ENCODE results near the gene CHST5. TPM values are rescaled to one million over a fixed set of nuclear protein-coding genes. Genes with fewer than 3 reads are reported as not detected.

Gene CHST5
- polyA plus RNA-seq, 1 donor from 2014 or later = 2.7 TPM

DNA sequence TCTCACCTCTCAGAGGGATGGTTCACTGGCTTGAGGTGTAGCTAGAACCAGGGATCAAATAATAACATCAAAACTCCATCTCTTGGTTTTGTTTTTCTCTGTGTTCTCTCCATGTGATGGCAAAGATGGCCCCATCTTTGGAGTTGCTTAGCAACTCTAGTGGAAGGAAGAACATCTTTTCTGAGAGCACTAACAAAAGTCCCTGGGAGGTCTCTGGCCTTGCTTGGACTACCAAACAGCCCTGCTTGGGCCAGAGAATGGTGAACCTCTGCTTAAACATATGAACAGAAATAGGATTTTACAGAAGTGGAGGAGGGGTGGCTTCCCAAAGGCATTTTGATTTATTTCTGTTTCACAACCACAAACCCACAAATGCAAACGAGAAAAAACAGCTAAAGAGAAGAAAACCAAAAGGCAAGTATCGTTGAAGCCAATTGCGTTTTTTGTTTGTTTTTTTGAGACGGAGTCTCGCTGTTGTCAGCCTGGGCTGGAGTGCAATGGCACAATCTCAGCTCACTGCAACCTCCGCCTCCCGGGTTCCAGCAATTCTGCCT, 43.5 kb upstream of the CHST5 start:
- Histone ChIP-seq H3K4me3 (ENCODE audit: low read length) (no peak overlapping the region), H2AFZ (ENCODE audit: low read depth, low read length) (no peak overlapping the region), H3K27me3 (ENCODE audit: insufficient read depth, low read depth, low read length) (no peaks in the 10 kb centered on the region), H4K20me1 (ENCODE audit: insufficient read depth) (no peaks in the 10 kb centered on the region), H3K27ac (ENCODE audit: low read length) (no peak overlapping the region), H3K36me3 (ENCODE audit: insufficient read depth, low read length) (peaks cover 3% of the 10 kb centered on the region), H3K9me3 (ENCODE audit: low read length) (no peaks in the 10 kb centered on the region), H3K79me2 (replicated peaks; ENCODE audit: insufficient read depth, low read length) (no peaks in the 10 kb centered on the region), H3F3A (ENCODE audit: insufficient read depth, low read length, poor library complexity, severe bottlenecking) (no peaks in the 10 kb centered on the region), H3K9ac (ENCODE audit: low read length) (no peak overlapping the region), H3K9me2 (ENCODE audit: insufficient read depth, low read length) (no peaks in the 10 kb centered on the region), H3K4me2 (ENCODE audit: low read length) (no peak overlapping the region)
- TF ChIP-seq, protein P1, sequence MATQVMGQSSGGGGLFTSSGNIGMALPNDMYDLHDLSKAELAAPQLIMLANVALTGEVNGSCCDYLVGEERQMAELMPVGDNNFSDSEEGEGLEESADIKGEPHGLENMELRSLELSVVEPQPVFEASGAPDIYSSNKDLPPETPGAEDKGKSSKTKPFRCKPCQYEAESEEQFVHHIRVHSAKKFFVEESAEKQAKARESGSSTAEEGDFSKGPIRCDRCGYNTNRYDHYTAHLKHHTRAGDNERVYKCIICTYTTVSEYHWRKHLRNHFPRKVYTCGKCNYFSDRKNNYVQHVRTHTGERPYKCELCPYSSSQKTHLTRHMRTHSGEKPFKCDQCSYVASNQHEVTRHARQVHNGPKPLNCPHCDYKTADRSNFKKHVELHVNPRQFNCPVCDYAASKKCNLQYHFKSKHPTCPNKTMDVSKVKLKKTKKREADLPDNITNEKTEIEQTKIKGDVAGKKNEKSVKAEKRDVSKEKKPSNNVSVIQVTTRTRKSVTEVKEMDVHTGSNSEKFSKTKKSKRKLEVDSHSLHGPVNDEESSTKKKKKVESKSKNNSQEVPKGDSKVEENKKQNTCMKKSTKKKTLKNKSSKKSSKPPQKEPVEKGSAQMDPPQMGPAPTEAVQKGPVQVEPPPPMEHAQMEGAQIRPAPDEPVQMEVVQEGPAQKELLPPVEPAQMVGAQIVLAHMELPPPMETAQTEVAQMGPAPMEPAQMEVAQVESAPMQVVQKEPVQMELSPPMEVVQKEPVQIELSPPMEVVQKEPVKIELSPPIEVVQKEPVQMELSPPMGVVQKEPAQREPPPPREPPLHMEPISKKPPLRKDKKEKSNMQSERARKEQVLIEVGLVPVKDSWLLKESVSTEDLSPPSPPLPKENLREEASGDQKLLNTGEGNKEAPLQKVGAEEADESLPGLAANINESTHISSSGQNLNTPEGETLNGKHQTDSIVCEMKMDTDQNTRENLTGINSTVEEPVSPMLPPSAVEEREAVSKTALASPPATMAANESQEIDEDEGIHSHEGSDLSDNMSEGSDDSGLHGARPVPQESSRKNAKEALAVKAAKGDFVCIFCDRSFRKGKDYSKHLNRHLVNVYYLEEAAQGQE (IDR thresholded peaks at IDR 0.05; ENCODE audit: borderline replicate concordance) = no peak
- no peak for TF ChIP-seq EP300 (conservative IDR thresholded peaks at IDR 0.05; ENCODE audit: poor library complexity, severe bottlenecking)

GRCh38 chr16:75578725-75579124, 42.8 kb upstream of the CHST5 start:
- peaks cover 8% of the 10 kb centered on the region for H3K36me3 ChIP-seq (ENCODE audit: insufficient read depth, low read length)
- H3K9ac ChIP-seq (ENCODE audit: low read length) = no peak overlapping the region
- TF ChIP-seq EP300 (conservative IDR thresholded peaks at IDR 0.05; ENCODE audit: poor library complexity, severe bottlenecking) = no peak
- TF ChIP-seq POLR2AphosphoS5 (IDR thresholded peaks at IDR 0.05) = no peak
- TF ChIP-seq, protein P2, sequence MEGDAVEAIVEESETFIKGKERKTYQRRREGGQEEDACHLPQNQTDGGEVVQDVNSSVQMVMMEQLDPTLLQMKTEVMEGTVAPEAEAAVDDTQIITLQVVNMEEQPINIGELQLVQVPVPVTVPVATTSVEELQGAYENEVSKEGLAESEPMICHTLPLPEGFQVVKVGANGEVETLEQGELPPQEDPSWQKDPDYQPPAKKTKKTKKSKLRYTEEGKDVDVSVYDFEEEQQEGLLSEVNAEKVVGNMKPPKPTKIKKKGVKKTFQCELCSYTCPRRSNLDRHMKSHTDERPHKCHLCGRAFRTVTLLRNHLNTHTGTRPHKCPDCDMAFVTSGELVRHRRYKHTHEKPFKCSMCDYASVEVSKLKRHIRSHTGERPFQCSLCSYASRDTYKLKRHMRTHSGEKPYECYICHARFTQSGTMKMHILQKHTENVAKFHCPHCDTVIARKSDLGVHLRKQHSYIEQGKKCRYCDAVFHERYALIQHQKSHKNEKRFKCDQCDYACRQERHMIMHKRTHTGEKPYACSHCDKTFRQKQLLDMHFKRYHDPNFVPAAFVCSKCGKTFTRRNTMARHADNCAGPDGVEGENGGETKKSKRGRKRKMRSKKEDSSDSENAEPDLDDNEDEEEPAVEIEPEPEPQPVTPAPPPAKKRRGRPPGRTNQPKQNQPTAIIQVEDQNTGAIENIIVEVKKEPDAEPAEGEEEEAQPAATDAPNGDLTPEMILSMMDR (IDR thresholded peaks at IDR 0.05; ENCODE audit: poor library complexity, severe bottlenecking) = no peak
- no peak for TF ChIP-seq TAF1 (IDR thresholded peaks at IDR 0.05; ENCODE audit: low read depth)
- TF ChIP-seq RAD21 (conservative IDR thresholded peaks at IDR 0.05) = no peak
- no peak for TF ChIP-seq MXI1 (conservative IDR thresholded peaks at IDR 0.05; ENCODE audit: poor library complexity, severe bottlenecking)
- TF ChIP-seq EZH2 (IDR thresholded peaks at IDR 0.05; ENCODE audit: borderline replicate concordance, insufficient read depth, low read length, poor library complexity, severe bottlenecking) = no peak
- TF ChIP-seq, protein P1 (IDR thresholded peaks at IDR 0.05; ENCODE audit: borderline replicate concordance) = no peak
- H3K9me3 ChIP-seq (ENCODE audit: low read length) = no peaks in the 10 kb centered on the region
- no peak overlapping the region for H2AFZ ChIP-seq (ENCODE audit: low read depth, low read length)
- H3K27me3 ChIP-seq (ENCODE audit: insufficient read depth, low read depth, low read length) = no peaks in the 10 kb centered on the region
- H3K4me2 ChIP-seq (ENCODE audit: low read length) = no peak overlapping the region
- no peaks in the 10 kb centered on the region for H3K9me2 ChIP-seq (ENCODE audit: insufficient read depth, low read length)
- no peaks in the 10 kb centered on the region for H3K79me2 ChIP-seq (replicated peaks; ENCODE audit: insufficient read depth, low read length)
- no peaks in the 10 kb centered on the region for H4K20me1 ChIP-seq (ENCODE audit: insufficient read depth)
- no peaks in the 10 kb centered on the region for H3F3A ChIP-seq (ENCODE audit: insufficient read depth, low read length, poor library complexity, severe bottlenecking)
- no peak overlapping the region for H3K4me3 ChIP-seq (ENCODE audit: low read length)
- no peak overlapping the region for H3K27ac ChIP-seq (ENCODE audit: low read length)

Measured in neural cell (in vitro differentiated cells).